K562 (cell line): Measurements from ENCODE around the gene NAV2. TPM values are rescaled to one million over a fixed set of nuclear protein-coding genes. Genes with fewer than 3 reads are reported as not detected.

ENCODE experiments used
- ETV5 ChIP-seq: sonication (generic); formaldehyde crosslinking; IDR thresholded peaks from 2 replicates; pipeline ENCODE4 v1.4.0; 2020; ENCODE audit warnings: low read depth, mild to moderate bottlenecking, missing genetic modification reagents
- HMBOX1 ChIP-seq: sonication (generic); IDR thresholded peaks from 2 replicates; pipeline ENCODE4 v1.6.1; 2016
- HMG20B ChIP-seq: fragments of 250-450 bp; sonication (Bioruptor Pico); IDR thresholded peaks from 2 replicates; pipeline ENCODE4 v1.5.0; 2021; ENCODE audit warnings: mild to moderate bottlenecking
- MEF2D ChIP-seq: conservative IDR thresholded peaks from 2 replicates; pipeline ENCODE4 v1.6.1; 2016; ENCODE audit warnings: low read depth, missing genetic modification characterization, missing compliant biosample characterization
- MLLT1 ChIP-seq, 2 experiments: fragments of 450-650 bp; IDR thresholded peaks; 2 replicates each; pipeline ENCODE4 v1.6.1; 2016
- NFATC3 ChIP-seq: fragments of 450-650 bp; IDR thresholded peaks from 2 replicates; pipeline ENCODE4 v1.6.1; 2017; ENCODE audit warnings: mild to moderate bottlenecking
- PHB2 ChIP-seq: fragments of 450-650 bp; IDR thresholded peaks from 2 replicates; pipeline ENCODE4 v1.6.1; 2017; ENCODE audit warnings: low read depth
- PML ChIP-seq: IDR thresholded peaks from 2 replicates; pipeline ENCODE4 v1.6.1; 2012; ENCODE audit warnings: low read length, inconsistent platforms
- RBBP5 ChIP-seq: fragments of 200-600 bp; sonication (generic); IDR thresholded peaks from 2 replicates; pipeline ENCODE4 v1.6.1; 2012; ENCODE audit warnings: borderline replicate concordance, mild to moderate bottlenecking, low read length, control low read depth, inconsistent platforms; ENCODE audit not compliant: insufficient read depth, poor library complexity, severe bottlenecking
- SMARCA5 ChIP-seq: fragments of 450-650 bp; IDR thresholded peaks from 2 replicates; pipeline ENCODE4 v1.6.1; 2016
- ZBTB33 ChIP-seq: sonication (generic); formaldehyde crosslinking; IDR thresholded peaks from 2 replicates; pipeline ENCODE4 v1.8.1; 2023; ENCODE audit warnings: mild to moderate bottlenecking, missing genetic modification reagents
- ZNF449 ChIP-seq: fragments of 250-450 bp; sonication (Bioruptor Pico); IDR thresholded peaks from 2 replicates; pipeline ENCODE4 v1.8.0; 2022; ENCODE audit warnings: moderate library complexity, mild to moderate bottlenecking, inconsistent platforms
- ZNF785 ChIP-seq: fragments of 250-450 bp; sonication (Bioruptor Pico); IDR thresholded peaks from 2 replicates; pipeline ENCODE4 v1.4.0; 2020; ENCODE audit warnings: mild to moderate bottlenecking
- polyA plus RNA-seq, 8 experiments: library from polyadenylated mRNA; depleted of rRNA in 4 of 8; stranded (reverse) in 5 of 8; unstranded in 3 of 8; fragments of >200 nt; fragmentation: Nextera tagmentation in 2 of 8; fragmentation: Illumina TruSeq in 1 of 8; extraction: Ambion mirVana in 2 of 8; extraction: Trizol in 1 of 8; gene quantifications; 2 replicates each; pipeline versions ENCODE4 v1.2.1 to v1.2.3, GENCODE V29; 2011 to 2014; ENCODE audit warnings: inconsistent platforms in 1 of 8, missing spikeins in 1 of 8
- total RNA-seq, 7 experiments: library from RNA; depleted of rRNA in 6 of 7; stranded (reverse); fragments of >200 nt in 6 of 7; fragmentation: Illumina TruSeq in 2 of 7; extraction: Trizol in 2 of 7; gene quantifications; 2 replicates each; pipeline versions ENCODE4 v1.2.1 to v1.2.3, GENCODE V29; 2011 to 2021; ENCODE audit warnings: low replicate concordance in 1 of 7
- TF ChIP-seq, protein P1 (sequence below): fragments of 450-650 bp; formaldehyde crosslinking; conservative IDR thresholded peaks from 2 replicates; pipeline ENCODE4 v1.4.0; 2022; ENCODE audit warnings: mild to moderate bottlenecking, missing genetic modification characterization
- TF ChIP-seq, protein P2 (sequence below), 2 experiments: fragments of 450-650 bp; conservative IDR thresholded peaks; 2 replicates each; pipeline ENCODE4 v1.6.1; 2017; ENCODE audit warnings: mild to moderate bottlenecking in 2 of 2, moderate library complexity in 2 of 2

The NAV2 gene
- total and polyA plus RNA-seq, 9 of the 15 experiments (the other 6 are each of a cell fraction or from before 2014, with no cell fraction given): 0.03 to 0.35 (median 0.05) TPM

DNA sequence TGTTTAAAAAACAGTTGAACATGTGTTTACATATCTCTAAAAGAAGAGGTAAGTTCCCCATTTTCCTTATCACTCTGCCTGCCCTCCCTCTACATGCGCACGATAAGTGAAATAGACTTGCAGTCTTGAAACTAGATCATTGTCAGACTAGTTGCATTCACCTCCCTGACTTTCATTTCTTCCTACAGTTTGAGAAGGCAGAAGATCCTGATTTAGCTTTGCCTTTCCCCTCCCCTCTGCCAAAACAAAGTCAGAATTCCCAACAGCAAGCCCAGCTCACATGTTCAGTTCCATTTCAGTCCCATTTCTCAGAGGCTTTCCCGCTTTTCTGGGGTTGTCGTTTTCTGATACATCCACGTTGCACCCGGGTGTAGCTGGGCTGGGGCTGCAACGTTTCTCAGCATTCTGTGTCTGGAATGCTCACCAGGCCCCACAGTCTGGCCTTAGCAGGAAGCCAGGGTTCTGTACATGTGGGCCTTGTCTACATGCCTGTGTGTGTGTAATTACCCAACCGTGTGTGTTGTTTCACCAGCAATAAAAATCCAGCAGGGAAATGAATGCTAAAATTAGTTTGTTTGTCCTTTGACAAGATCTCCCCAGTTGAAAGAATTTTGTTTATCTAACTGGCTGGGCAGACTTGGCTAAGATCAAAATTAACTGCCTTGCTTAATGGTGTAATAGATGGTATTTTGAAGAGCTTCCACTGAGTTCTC lies 268.5 kb downstream of the NAV2 start (continued):
- peak; percentile 38; the same call in 1 of the 2 replicates for TF ChIP-seq ETV5 (CRISPR knock-in tag)
- TF ChIP-seq HMG20B (CRISPR knock-in tag): no peak
- TF ChIP-seq SMARCA5: no peak
- TF ChIP-seq PHB2: no peak
- peak; percentile 69 for TF ChIP-seq RBBP5
- TF ChIP-seq NFATC3: no peak
- no peak for TF ChIP-seq ZBTB33 (CRISPR knock-in tag)
- TF ChIP-seq HMBOX1: peak; percentile 96
- TF ChIP-seq PML: no peak
- TF ChIP-seq, protein P1, sequence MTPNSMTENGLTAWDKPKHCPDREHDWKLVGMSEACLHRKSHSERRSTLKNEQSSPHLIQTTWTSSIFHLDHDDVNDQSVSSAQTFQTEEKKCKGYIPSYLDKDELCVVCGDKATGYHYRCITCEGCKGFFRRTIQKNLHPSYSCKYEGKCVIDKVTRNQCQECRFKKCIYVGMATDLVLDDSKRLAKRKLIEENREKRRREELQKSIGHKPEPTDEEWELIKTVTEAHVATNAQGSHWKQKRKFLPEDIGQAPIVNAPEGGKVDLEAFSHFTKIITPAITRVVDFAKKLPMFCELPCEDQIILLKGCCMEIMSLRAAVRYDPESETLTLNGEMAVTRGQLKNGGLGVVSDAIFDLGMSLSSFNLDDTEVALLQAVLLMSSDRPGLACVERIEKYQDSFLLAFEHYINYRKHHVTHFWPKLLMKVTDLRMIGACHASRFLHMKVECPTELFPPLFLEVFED (CRISPR knock-in tag): peak; percentile 85
- TF ChIP-seq MLLT1 (IDR thresholded peaks at IDR 0.05): 0 out of 4 replicates have a peak, but pooled peaks of 1 of the 2 experiments have one; percentile 47
- TF ChIP-seq MEF2D (tag): peak; percentile 67; the same call in 1 of the 2 replicates
- TF ChIP-seq, protein P2, sequence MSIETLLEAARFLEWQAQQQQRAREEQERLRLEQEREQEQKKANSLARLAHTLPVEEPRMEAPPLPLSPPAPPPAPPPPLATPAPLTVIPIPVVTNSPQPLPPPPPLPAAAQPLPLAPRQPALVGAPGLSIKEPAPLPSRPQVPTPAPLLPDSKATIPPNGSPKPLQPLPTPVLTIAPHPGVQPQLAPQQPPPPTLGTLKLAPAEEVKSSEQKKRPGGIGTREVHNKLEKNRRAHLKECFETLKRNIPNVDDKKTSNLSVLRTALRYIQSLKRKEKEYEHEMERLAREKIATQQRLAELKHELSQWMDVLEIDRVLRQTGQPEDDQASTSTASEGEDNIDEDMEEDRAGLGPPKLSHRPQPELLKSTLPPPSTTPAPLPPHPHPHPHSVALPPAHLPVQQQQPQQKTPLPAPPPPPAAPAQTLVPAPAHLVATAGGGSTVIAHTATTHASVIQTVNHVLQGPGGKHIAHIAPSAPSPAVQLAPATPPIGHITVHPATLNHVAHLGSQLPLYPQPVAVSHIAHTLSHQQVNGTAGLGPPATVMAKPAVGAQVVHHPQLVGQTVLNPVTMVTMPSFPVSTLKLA (conservative IDR thresholded peaks at IDR 0.05): peak in 1 of 2 experiments; percentile 57; a peak in 1 of 4 replicates
- TF ChIP-seq ZNF449 (CRISPR knock-in tag): peak; percentile 13; the same call in 1 of the 2 replicates
- no peak for TF ChIP-seq ZNF785 (CRISPR knock-in tag)
